K562 (cell line): Measurements from ENCODE around the gene PRM1. TPM values are rescaled to one million over a fixed set of nuclear protein-coding genes. Genes with fewer than 3 reads are reported as not detected.

Experiments
- ATF7 ChIP-seq: fragments of 450-650 bp; IDR thresholded peaks from 2 replicates; pipeline ENCODE4 v1.7.1; 2014; ENCODE audit warnings: mild to moderate bottlenecking, moderate library complexity
- CEBPB ChIP-seq: fragments of 450-650 bp; IDR thresholded peaks from 2 replicates; pipeline ENCODE4 v1.6.1; 2016; ENCODE audit warnings: missing genetic modification characterization, missing compliant biosample characterization
- CEBPG ChIP-seq, 3 experiments: fragments of 200-800 bp in 1 of 3; sonication (Bioruptor generic) in 1 of 3; sonication (generic) in 1 of 3; formaldehyde crosslinking in 1 of 3; IDR thresholded peaks in 2 of 3; conservative IDR thresholded peaks in 1 of 3; 2 replicates each; pipeline versions ENCODE4 v1.6.1 to v1.8.0; 2016 to 2022; ENCODE audit warnings: missing compliant biosample characterization in 2 of 3, missing genetic modification characterization in 2 of 3, mild to moderate bottlenecking in 1 of 3, missing genetic modification reagents in 1 of 3
- DACH1 ChIP-seq: fragments of 450-650 bp; IDR thresholded peaks from 2 replicates; pipeline ENCODE4 v1.6.1; 2018; ENCODE audit not compliant: partially characterized antibody
- GABPA ChIP-seq: fragments of 200-800 bp; sonication (Bioruptor generic); conservative IDR thresholded peaks from 2 replicates; pipeline ENCODE4 v1.6.1; 2016; ENCODE audit warnings: low read depth, missing genetic modification characterization, missing compliant biosample characterization
- GABPB1 ChIP-seq: sonication (generic); formaldehyde crosslinking; IDR thresholded peaks from 2 replicates; pipeline ENCODE4 v1.8.0; 2022; ENCODE audit warnings: mild to moderate bottlenecking, missing genetic modification reagents
- GTF2E2 ChIP-seq: fragments of 200-800 bp; sonication (Bioruptor generic); IDR thresholded peaks from 2 replicates; pipeline ENCODE4 v1.6.1; 2016; ENCODE audit warnings: missing genetic modification characterization, missing compliant biosample characterization
- HSF4 ChIP-seq: fragments of 250-450 bp; sonication (Bioruptor Pico); IDR thresholded peaks from 2 replicates; pipeline ENCODE4 v2.1.2; 2022; ENCODE audit warnings: mild to moderate bottlenecking, moderate library complexity, borderline replicate concordance
- MECOM ChIP-seq: fragments of 250-450 bp; sonication (Bioruptor Pico); IDR thresholded peaks from 2 replicates; pipeline ENCODE4 v1.8.0; 2022; ENCODE audit warnings: inconsistent platforms
- MIER1 ChIP-seq: fragments of 450-650 bp; IDR thresholded peaks from 2 replicates; pipeline ENCODE4 v1.6.1; 2016; ENCODE audit warnings: antibody characterized with exemption, mild to moderate bottlenecking, low read depth
- NCOA1 ChIP-seq: fragments of 450-650 bp; IDR thresholded peaks from 2 replicates; pipeline ENCODE4 v1.6.1; 2016; ENCODE audit warnings: low read depth
- NFIX ChIP-seq: fragments of 250-450 bp; sonication (Bioruptor Pico); IDR thresholded peaks from 2 replicates; pipeline ENCODE4 v1.4.0; 2020; ENCODE audit warnings: low read depth, mild to moderate bottlenecking, moderate library complexity
- RBFOX2 ChIP-seq: fragments of 200-400 bp; formaldehyde crosslinking; IDR thresholded peaks from 2 replicates; pipeline ENCODE4 v1.6.1; 2017; ENCODE audit warnings: low read depth, mild to moderate bottlenecking, low read length, moderate library complexity
- SMARCC2 ChIP-seq: fragments of 450-650 bp; IDR thresholded peaks from 2 replicates; pipeline ENCODE4 v1.6.1; 2017; ENCODE audit warnings: antibody characterized with exemption, moderate library complexity, mild to moderate bottlenecking, low read depth
- TAF1 ChIP-seq: IDR thresholded peaks from 2 replicates; pipeline ENCODE4 v1.6.1; 2011; ENCODE audit warnings: mild to moderate bottlenecking, low read length, moderate library complexity; ENCODE audit not compliant: insufficient read depth, control insufficient read depth, severe bottlenecking; ENCODE audit errors: extremely low read depth
- ZFP36 ChIP-seq: fragments of 150-350 bp; IDR thresholded peaks from 2 replicates; pipeline ENCODE4 v1.6.1; 2018; ENCODE audit warnings: low read length, low read depth; ENCODE audit not compliant: partially characterized antibody
- ZNF140 ChIP-seq: fragments of 250-450 bp; sonication (Bioruptor Pico); IDR thresholded peaks from 2 replicates; pipeline ENCODE4 v1.8.0; 2021; ENCODE audit warnings: moderate library complexity, mild to moderate bottlenecking, inconsistent platforms
- ZNF24 ChIP-seq: fragments of 450-650 bp; IDR thresholded peaks from 2 replicates; pipeline ENCODE4 v1.6.1; 2016
- polyA plus RNA-seq, 8 experiments: library from polyadenylated mRNA; depleted of rRNA in 4 of 8; stranded (reverse) in 5 of 8; unstranded in 3 of 8; fragments of >200 nt; fragmentation: Nextera tagmentation in 2 of 8; fragmentation: Illumina TruSeq in 1 of 8; extraction: Ambion mirVana in 2 of 8; extraction: Trizol in 1 of 8; gene quantifications; 2 replicates each; pipeline versions ENCODE4 v1.2.1 to v1.2.3, GENCODE V29; 2011 to 2014; ENCODE audit warnings: inconsistent platforms in 1 of 8, missing spikeins in 1 of 8
- total RNA-seq, 7 experiments: library from RNA; depleted of rRNA in 6 of 7; stranded (reverse); fragments of >200 nt in 6 of 7; fragmentation: Illumina TruSeq in 2 of 7; extraction: Trizol in 2 of 7; gene quantifications; 2 replicates each; pipeline versions ENCODE4 v1.2.1 to v1.2.3, GENCODE V29; 2011 to 2021; ENCODE audit warnings: low replicate concordance in 1 of 7
- TF ChIP-seq, protein P1 (sequence below): sonication (generic); formaldehyde crosslinking; IDR thresholded peaks from 2 replicates; pipeline ENCODE4 v1.8.1; 2022; ENCODE audit warnings: missing genetic modification reagents
- TF ChIP-seq, protein P2 (sequence below): sonication (generic); formaldehyde crosslinking; IDR thresholded peaks from 2 replicates; pipeline ENCODE4 v1.8.0; 2022; ENCODE audit warnings: missing genetic modification reagents, mild to moderate bottlenecking, borderline replicate concordance
- TF ChIP-seq, protein P3 (sequence below): fragments of 150-350 bp; IDR thresholded peaks from 2 replicates; pipeline ENCODE4 v1.6.1; 2014; ENCODE audit warnings: low read depth, mild to moderate bottlenecking, low read length, borderline replicate concordance

The PRM1 gene
- total and polyA plus RNA-seq, 9 of the 15 experiments (the other 6 are each of a cell fraction or from before 2014, with no cell fraction given) = not detected

DNA sequence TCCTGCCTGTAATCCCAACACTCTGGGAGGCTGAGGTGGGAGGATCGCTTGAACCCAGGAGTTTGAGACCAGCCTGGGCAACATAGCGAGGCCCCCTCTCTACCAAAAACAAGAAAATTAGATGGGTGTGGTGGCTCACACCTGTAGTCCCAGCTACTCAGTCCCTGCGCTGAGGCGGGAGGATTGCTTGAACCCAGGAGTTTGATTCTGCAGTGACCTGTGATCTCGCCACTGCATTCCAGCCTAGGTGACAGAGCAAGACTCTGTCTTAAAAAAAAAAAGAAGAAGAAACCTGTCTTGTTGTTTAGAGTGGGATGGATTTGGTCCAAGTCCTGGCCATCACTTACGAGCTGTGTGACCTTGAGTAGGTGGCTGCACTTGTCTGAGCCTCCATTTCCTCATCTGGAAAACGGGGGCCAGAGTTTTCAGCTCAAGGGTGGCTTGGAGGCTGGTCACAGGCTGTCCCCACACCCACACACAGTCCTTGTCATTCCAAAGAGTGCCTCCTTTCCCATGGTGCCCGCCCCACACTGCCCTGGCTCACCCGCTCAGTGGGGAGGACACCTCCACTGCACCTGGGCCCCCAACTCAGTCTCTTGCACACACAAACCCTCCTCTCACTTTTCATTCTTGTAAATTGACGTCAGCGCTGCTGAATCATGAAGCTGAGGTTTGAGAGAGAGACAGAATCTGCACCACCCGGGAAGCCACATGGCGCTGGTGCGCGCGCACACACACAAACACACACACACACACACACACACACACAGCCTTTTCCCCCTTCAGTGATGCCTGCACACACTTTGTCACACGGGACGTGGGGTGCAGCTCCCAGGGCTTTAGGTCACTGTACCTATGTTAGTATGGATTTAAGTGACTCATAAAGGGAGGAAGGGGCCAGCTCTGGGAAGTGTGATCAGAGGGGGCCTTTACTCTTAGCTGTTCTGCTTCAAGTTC lies 29.3 kb downstream of the PRM1 start (continued):
- TF ChIP-seq, protein P1, sequence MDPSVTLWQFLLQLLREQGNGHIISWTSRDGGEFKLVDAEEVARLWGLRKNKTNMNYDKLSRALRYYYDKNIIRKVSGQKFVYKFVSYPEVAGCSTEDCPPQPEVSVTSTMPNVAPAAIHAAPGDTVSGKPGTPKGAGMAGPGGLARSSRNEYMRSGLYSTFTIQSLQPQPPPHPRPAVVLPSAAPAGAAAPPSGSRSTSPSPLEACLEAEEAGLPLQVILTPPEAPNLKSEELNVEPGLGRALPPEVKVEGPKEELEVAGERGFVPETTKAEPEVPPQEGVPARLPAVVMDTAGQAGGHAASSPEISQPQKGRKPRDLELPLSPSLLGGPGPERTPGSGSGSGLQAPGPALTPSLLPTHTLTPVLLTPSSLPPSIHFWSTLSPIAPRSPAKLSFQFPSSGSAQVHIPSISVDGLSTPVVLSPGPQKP = no peak
- TF ChIP-seq NFIX (no peak), SMARCC2 (no peak), ZFP36 (peak; percentile 69), GABPB1 (0 out of 2 replicates have a peak, but pooled peaks have one; percentile 39), ZNF24 (no peak), CEBPG (CRISPR knock-in tag; IDR thresholded peaks at IDR 0.05) (no peak), CEBPG (tag; conservative IDR thresholded peaks at IDR 0.05 in 1 of 2, IDR thresholded peaks at IDR 0.05 in 1 of 2) (no peak), ATF7 (peak; percentile 59), NCOA1 (no peak), MECOM (no peak), ZNF140 (no peak), HSF4 (CRISPR knock-in tag) (no peak), GABPA (tag) (no peak), RBFOX2 (peak; percentile 42), TAF1 (no peak), DACH1 (no peak), GTF2E2 (tag) (no peak), CEBPB (tag) (no peak), MIER1 (no peak)
- TF ChIP-seq, protein P2, sequence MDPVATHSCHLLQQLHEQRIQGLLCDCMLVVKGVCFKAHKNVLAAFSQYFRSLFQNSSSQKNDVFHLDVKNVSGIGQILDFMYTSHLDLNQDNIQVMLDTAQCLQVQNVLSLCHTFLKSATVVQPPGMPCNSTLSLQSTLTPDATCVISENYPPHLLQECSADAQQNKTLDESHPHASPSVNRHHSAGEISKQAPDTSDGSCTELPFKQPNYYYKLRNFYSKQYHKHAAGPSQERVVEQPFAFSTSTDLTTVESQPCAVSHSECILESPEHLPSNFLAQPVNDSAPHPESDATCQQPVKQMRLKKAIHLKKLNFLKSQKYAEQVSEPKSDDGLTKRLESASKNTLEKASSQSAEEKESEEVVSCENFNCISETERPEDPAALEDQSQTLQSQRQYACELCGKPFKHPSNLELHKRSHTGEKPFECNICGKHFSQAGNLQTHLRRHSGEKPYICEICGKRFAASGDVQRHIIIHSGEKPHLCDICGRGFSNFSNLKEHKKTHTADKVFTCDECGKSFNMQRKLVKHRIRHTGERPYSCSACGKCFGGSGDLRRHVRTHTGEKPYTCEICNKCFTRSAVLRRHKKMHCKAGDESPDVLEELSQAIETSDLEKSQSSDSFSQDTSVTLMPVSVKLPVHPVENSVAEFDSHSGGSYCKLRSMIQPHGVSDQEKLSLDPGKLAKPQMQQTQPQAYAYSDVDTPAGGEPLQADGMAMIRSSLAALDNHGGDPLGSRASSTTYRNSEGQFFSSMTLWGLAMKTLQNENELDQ (CRISPR knock-in tag) = no peak
- TF ChIP-seq, protein P3, sequence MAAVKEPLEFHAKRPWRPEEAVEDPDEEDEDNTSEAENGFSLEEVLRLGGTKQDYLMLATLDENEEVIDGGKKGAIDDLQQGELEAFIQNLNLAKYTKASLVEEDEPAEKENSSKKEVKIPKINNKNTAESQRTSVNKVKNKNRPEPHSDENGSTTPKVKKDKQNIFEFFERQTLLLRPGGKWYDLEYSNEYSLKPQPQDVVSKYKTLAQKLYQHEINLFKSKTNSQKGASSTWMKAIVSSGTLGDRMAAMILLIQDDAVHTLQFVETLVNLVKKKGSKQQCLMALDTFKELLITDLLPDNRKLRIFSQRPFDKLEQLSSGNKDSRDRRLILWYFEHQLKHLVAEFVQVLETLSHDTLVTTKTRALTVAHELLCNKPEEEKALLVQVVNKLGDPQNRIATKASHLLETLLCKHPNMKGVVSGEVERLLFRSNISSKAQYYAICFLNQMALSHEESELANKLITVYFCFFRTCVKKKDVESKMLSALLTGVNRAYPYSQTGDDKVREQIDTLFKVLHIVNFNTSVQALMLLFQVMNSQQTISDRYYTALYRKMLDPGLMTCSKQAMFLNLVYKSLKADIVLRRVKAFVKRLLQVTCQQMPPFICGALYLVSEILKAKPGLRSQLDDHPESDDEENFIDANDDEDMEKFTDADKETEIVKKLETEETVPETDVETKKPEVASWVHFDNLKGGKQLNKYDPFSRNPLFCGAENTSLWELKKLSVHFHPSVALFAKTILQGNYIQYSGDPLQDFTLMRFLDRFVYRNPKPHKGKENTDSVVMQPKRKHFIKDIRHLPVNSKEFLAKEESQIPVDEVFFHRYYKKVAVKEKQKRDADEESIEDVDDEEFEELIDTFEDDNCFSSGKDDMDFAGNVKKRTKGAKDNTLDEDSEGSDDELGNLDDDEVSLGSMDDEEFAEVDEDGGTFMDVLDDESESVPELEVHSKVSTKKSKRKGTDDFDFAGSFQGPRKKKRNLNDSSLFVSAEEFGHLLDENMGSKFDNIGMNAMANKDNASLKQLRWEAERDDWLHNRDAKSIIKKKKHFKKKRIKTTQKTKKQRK = no peak
